ENCODE data around the gene GCN1.
A peak's percentile ranks its signal among the peaks of the same experiment; 100 is the strongest.
"Not testable (repeated sequence)": the region's sequence is repeated elsewhere in the genome, so short reads cannot be mapped to it uniquely, and the experiment has no call there.

The GCN1 gene

GRCh38 chr12:120194534-120195395 lies at the start of gene GCN1:
TSS of gene GCN1 (minus strand) at chr12:120194715. CDS start at chr12:120194697, 18 bp downstream.
- DNase-seq (ENCODE audit: low spot score) = peak; percentile 89

- DNase-seq (ENCODE audit: low spot score) = no peak
Measured at GRCh38 chr12:120242971-120243699, 48.6 kb upstream of the GCN1 start.

GRCh38 chr12:120242275-120242799 lies 47.8 kb upstream of the GCN1 start:
- DNase-seq (ENCODE audit: low spot score) = no peak

- no peak for DNase-seq (ENCODE audit: low spot score)
Measured at GRCh38 chr12:120241561-120242274, 47.2 kb upstream of the GCN1 start.

- DNase-seq (ENCODE audit: low spot score) = no peak
Measured at GRCh38 chr12:120240495-120240833, 45.9 kb upstream of the GCN1 start.

- DNase-seq (ENCODE audit: low spot score) = no peak
Measured at GRCh38 chr12:120239776-120240494, 45.4 kb upstream of the GCN1 start.

- no peak for DNase-seq (ENCODE audit: low spot score)
Measured at GRCh38 chr12:120238839-120239445, 44.4 kb upstream of the GCN1 start.

GRCh38 chr12:120238217-120238616 lies 43.7 kb upstream of the GCN1 start:
- DNase-seq (ENCODE audit: low spot score) = no peak

GRCh38 chr12:120237360-120238171 lies 43.1 kb upstream of the GCN1 start:
- peak; percentile 73 for DNase-seq (ENCODE audit: low spot score)

- DNase-seq (ENCODE audit: low spot score) = not testable (repeated sequence)
Measured at GRCh38 chr12:120236809-120237208, 42.3 kb upstream of the GCN1 start.

- no peak for DNase-seq (ENCODE audit: low spot score)
Measured at GRCh38 chr12:120235369-120236323, 41.1 kb upstream of the GCN1 start.

- peak; percentile 100 for DNase-seq (ENCODE audit: low spot score)
Measured at GRCh38 chr12:120234643-120235368, 40.3 kb upstream of the GCN1 start.

GRCh38 chr12:120231316-120232011 lies 36.9 kb upstream of the GCN1 start:
- peak; percentile 100 for DNase-seq (ENCODE audit: low spot score)

- no peak for DNase-seq (ENCODE audit: low spot score)
Measured at GRCh38 chr12:120230974-120231315, 36.4 kb upstream of the GCN1 start.

GRCh38 chr12:120230326-120230973 lies 35.9 kb upstream of the GCN1 start:
- peak; percentile 97 for DNase-seq (ENCODE audit: low spot score)

- peak; percentile 76 for DNase-seq (ENCODE audit: low spot score)
Measured at GRCh38 chr12:120229487-120230325, 35.2 kb upstream of the GCN1 start.

- peak; percentile 59 for DNase-seq (ENCODE audit: low spot score)
Measured at GRCh38 chr12:120229071-120229486, 34.6 kb upstream of the GCN1 start.
